GM12874 (cell line): ENCODE results near the gene FOXM1.

Experiments used
- TF ChIP-seq, protein P1 (sequence below): IDR thresholded peaks from 2 replicates; pipeline ENCODE4 v1.5.1; 2011; ENCODE audit warnings: low read depth, mild to moderate bottlenecking, control low read depth, low read length, moderate library complexity; ENCODE audit not compliant: insufficient read depth

Gene FOXM1

DNA sequence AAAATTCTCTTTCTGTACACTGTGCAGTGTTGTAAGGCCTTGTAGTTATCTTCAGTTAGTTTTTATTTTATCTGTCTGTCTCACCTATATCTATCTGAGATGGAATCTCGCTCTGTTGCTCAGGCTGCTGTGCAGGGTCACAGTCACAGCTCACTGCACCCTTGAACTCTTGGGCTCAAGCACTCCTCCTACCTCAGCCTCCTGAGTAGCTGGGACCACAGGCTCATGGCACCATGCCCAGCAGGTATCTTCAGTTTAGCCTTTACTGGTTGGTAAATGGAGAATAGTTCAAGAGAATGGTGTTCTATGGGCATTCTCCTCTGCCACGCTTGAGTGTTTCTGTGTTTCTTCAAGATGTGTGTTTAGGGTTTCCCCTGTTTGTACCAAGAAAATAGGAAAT, 27.3 kb upstream of the FOXM1 start:
- TF ChIP-seq, protein P1, sequence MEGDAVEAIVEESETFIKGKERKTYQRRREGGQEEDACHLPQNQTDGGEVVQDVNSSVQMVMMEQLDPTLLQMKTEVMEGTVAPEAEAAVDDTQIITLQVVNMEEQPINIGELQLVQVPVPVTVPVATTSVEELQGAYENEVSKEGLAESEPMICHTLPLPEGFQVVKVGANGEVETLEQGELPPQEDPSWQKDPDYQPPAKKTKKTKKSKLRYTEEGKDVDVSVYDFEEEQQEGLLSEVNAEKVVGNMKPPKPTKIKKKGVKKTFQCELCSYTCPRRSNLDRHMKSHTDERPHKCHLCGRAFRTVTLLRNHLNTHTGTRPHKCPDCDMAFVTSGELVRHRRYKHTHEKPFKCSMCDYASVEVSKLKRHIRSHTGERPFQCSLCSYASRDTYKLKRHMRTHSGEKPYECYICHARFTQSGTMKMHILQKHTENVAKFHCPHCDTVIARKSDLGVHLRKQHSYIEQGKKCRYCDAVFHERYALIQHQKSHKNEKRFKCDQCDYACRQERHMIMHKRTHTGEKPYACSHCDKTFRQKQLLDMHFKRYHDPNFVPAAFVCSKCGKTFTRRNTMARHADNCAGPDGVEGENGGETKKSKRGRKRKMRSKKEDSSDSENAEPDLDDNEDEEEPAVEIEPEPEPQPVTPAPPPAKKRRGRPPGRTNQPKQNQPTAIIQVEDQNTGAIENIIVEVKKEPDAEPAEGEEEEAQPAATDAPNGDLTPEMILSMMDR = no peak

DNA sequence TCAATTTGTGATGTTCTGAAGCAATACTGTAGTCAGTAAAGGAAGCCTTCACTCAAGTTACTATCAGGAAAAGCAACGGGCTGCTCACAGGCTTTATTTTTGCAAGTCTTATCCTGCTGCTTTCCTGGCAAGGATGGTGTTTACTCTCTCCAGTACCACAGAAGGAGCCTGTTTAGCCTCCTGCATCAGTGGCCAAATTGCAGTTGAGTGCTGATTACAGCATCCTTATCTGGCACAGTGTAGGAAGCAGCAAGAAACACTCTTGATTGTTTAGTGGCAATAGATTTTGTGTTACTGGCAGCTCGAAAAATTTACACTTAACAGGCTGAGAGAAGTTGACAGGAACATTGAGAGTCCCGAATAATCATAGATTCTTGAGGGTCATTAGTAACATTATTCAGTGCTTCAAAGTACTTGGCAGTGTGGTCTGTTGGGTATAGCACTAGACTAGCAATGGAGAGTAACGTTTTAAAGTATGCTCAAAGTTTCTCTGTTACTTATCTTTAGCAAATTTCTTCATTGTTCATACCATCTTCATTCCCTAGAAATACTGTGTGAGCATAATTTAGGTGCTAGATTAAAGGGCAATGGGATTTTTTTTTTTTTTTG, 25.4 kb upstream of the FOXM1 start:
- TF ChIP-seq, protein P1 = no peak

DNA sequence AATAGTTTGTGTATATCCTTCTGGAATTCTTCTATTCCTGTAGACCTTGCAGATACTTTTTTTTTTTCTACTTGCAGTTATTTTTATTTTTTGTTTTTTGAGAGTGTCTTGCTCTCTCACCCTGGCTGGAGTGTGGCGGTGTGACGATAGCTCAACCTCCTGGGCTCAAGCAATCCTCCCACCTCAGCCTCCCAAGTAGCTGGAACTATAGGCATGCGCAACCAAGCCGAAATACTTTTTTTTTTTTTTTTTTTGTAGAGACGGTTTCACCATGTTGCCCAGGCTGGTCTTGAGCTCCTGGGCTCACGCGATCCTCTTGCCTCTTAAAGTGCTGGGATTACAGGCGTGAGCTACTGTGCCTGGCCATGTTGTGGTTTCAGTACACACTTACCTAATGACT, 23.7 kb upstream of the FOXM1 start:
- TF ChIP-seq, protein P1 = no peak

DNA sequence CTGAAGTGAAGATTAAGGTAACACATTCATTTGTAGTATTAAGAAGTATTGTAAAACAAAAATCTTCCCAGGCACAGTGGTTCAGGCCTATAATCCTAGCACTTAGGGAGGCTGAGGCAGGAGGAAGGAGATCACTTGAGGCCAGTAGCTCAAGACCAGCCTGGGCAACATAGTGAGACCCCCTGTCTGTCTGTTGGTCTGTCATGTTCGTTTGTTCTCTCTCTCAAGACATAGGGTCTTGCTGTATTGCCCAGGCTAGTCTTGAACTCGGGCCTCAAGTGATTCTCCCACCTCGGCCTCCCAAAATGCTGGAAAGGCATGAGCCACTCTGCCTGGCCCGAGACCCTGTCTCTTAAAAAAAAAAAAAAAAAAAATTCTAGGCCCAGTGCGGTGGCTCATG, 20.4 kb upstream of the FOXM1 start:
- TF ChIP-seq, protein P1 = no peak

DNA sequence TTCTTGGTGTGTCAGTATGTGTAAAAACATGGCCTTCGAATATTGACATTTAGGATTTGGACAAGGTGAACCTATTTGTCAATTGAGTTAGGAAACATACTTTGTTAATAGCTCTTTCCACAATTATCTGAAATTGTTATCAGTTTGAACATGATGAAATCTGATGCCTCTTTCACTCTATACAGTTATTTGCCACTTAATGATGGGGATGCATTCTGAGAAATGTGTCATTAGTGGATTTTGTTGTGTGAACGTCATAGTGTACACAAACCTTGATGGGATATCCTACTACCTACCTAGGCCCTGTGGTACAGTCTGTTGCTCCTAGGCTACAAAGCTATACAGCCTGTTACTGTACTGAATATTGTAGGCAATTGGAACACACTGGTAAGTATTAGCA, 18.5 kb upstream of the FOXM1 start:
- TF ChIP-seq, protein P1 = no peak

DNA sequence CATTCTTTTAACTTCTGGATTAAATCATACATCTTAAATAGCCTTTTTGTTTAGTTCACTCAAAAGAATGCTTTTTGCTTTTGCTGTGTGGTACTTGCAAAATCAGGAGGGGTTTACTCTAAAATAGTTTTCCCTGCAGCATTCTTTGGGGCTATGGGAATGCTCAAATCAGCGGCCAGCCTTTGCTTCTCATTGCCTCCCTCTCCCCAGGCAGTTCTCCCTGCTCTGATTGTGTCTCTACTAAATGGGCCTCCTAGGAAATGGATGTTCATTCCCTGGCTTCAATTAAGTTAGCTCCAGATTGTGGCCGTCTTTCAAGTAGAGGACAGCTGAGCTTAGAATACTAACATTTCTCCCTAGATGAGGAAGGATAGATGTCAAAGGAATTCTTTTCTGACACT, 18.1 kb upstream of the FOXM1 start:
- TF ChIP-seq, protein P1 = no peak

DNA sequence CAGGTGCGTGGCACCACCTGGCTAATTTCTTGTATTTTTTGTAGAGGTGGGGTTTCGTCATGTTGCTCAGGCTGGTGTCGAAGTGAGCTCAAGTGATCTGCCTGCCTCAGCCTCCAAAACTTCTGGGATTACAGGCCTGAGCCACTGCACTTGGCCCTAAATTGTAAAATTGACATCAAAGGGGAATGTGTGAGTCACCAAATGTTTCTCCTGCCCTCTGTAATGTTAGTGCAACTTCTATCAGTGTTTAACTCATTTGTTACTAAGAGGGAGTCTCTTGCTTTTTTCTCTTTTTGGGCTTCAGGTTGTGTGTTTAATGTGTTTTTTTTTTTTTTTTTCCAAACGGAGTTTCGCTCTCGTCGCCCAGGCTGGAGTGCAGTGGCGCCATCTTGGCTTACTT, 16.0 kb upstream of the FOXM1 start:
- TF ChIP-seq, protein P1 = no peak
